H1 (cell line): Measurements from ENCODE around the gene NAV3. TPM values are rescaled to one million over a fixed set of nuclear protein-coding genes. Genes with fewer than 3 reads are reported as not detected.

ENCODE experiments used
- CTCF ChIA-PET: fragments of 300-600 bp; sonication (Branson Sonifier 250); formaldehyde crosslinking; loops from one replicate; lab custom pipeline; 2021; ENCODE audit not compliant: partially characterized antibody; lab: Charles Lee
- POLR2A ChIA-PET: fragments of 300-600 bp; sonication (Branson Sonifier 250); formaldehyde crosslinking; loops from one replicate; lab custom pipeline; 2021; ENCODE audit warnings: inconsistent platforms; ENCODE audit not compliant: partially characterized antibody; lab: Charles Lee
- DNase-seq, 2 experiments: peaks; one replicate each; pipeline versions ENCODE4 v3.0.0 to v3.0.0-alpha.2; 2010 to 2022; ENCODE audit warnings: low spot score in 2 of 2, low read depth in 1 of 2, mixed read lengths in 1 of 2
- FAIRE-seq: peaks from 2 replicates; lab custom pipeline; 2011; peaks lifted over from hg19 to GRCh38; lab: Jason Lieb, UNC
- H2AFZ ChIP-seq: 2 replicates; pipeline ENCODE4 v1.8.1; 2012; ENCODE audit warnings: low read length, inconsistent platforms
- H2AK5ac ChIP-seq: 2 replicates; pipeline ENCODE4 v1.6.1; 2013; ENCODE audit warnings: low read depth, low read length
- H2BK120ac ChIP-seq: replicated peaks from 2 replicates; pipeline ENCODE3; 2013; ENCODE audit warnings: low read depth, low read length, inconsistent platforms
- H2BK12ac ChIP-seq: 2 replicates; pipeline ENCODE4 v1.6.1; 2013; ENCODE audit warnings: low read depth, low read length
- H2BK15ac ChIP-seq: 2 replicates; pipeline ENCODE4 v1.6.1; 2013; ENCODE audit warnings: low read length
- H2BK20ac ChIP-seq: 2 replicates; pipeline ENCODE4 v1.6.1; 2013; ENCODE audit warnings: low read length
- H2BK5ac ChIP-seq: 2 replicates; pipeline ENCODE4 v1.6.1; 2013; ENCODE audit warnings: low read depth, low read length
- H3K14ac ChIP-seq: 2 replicates; pipeline ENCODE4 v1.6.1; 2013; ENCODE audit warnings: inconsistent platforms; ENCODE audit not compliant: insufficient read length
- H3K18ac ChIP-seq: 2 replicates; pipeline ENCODE4 v1.6.1; 2013; ENCODE audit warnings: low read length; ENCODE audit errors: extremely low read depth
- H3K23ac ChIP-seq: 2 replicates; pipeline ENCODE4 v1.6.1; 2013; ENCODE audit warnings: inconsistent platforms; ENCODE audit not compliant: insufficient read length
- H3K23me2 ChIP-seq: 2 replicates; pipeline ENCODE4 v1.6.1; 2013; ENCODE audit warnings: low read depth, low read length
- H3K27ac ChIP-seq: 2 replicates; pipeline ENCODE4 v1.6.1; 2011; ENCODE audit warnings: low read depth, low read length, inconsistent platforms
- H3K27me3 ChIP-seq, 4 experiments: replicated peaks in 1 of 4; 1 replicate in 1 of 4; 2 replicates in 3 of 4; pipeline versions ENCODE4 v1.6.1 to v1.8.1; 2011 to 2013; ENCODE audit warnings: low read length in 3 of 4, mild to moderate bottlenecking in 3 of 4, inconsistent platforms in 2 of 4, mixed read lengths in 2 of 4, moderate library complexity in 1 of 4; ENCODE audit not compliant: control insufficient read depth in 3 of 4, insufficient read depth in 3 of 4; ENCODE audit errors: extremely low read depth in 1 of 4
- H3K36me3 ChIP-seq, 4 experiments: 2 replicates each; pipeline versions ENCODE4 v1.6.1 to v1.8.1; 2011 to 2013; ENCODE audit warnings: mild to moderate bottlenecking in 4 of 4, low read length in 3 of 4, moderate library complexity in 2 of 4, control low read depth in 1 of 4, inconsistent platforms in 1 of 4; ENCODE audit not compliant: insufficient read depth in 4 of 4, control insufficient read depth in 2 of 4
- H3K4ac ChIP-seq: replicated peaks from 2 replicates; pipeline ENCODE3; 2013; ENCODE audit warnings: low read length, low read depth, mixed read lengths, inconsistent platforms; ENCODE audit not compliant: insufficient read length
- H3K4me1 ChIP-seq, 4 experiments: replicated peaks in 1 of 4; 1 replicate in 1 of 4; 2 replicates in 3 of 4; pipeline versions ENCODE4 v1.6.1 to v1.8.1; 2011 to 2013; ENCODE audit warnings: low read length in 3 of 4, inconsistent platforms in 2 of 4, mixed read lengths in 1 of 4; ENCODE audit not compliant: insufficient read depth in 4 of 4, control insufficient read depth in 3 of 4
- H3K4me2 ChIP-seq, 2 experiments: 2 replicates each; pipeline versions ENCODE4 v1.6.1 to v1.8.1; 2011 to 2013; ENCODE audit warnings: low read depth in 2 of 2, low read length in 2 of 2, control low read depth in 1 of 2, inconsistent platforms in 1 of 2, mild to moderate bottlenecking in 1 of 2; ENCODE audit not compliant: insufficient read depth in 1 of 2
- H3K4me3 ChIP-seq, 4 experiments: fragments of 200-600, 300-600 bp in 1 of 4; sonication (generic), shearing (Covaris generic), sonication (Bioruptor Twin) in 1 of 4; 2 replicates each; pipeline versions ENCODE4 v1.5.1 to v1.8.1; 2011 to 2016; ENCODE audit warnings: low read length in 4 of 4, low read depth in 3 of 4, control low read depth in 2 of 4, inconsistent platforms in 2 of 4, mild to moderate bottlenecking in 2 of 4, mixed read lengths in 1 of 4, moderate library complexity in 1 of 4; ENCODE audit not compliant: insufficient read depth in 2 of 4; ENCODE audit errors: extremely low read depth in 1 of 4
- H3K56ac ChIP-seq: replicated peaks from 2 replicates; pipeline ENCODE3; 2013; ENCODE audit warnings: low read depth, mild to moderate bottlenecking, mixed read lengths, low read length, inconsistent platforms; ENCODE audit not compliant: insufficient read length
- H3K79me1 ChIP-seq: 2 replicates; pipeline ENCODE4 v1.6.1; 2013; ENCODE audit warnings: low read depth, low read length, control low read depth
- H3K79me2 ChIP-seq, 2 experiments: 2 replicates each; pipeline versions ENCODE4 v1.6.1 to v1.8.1; 2012 to 2013; ENCODE audit warnings: low read length in 2 of 2, mild to moderate bottlenecking in 2 of 2, inconsistent platforms in 1 of 2; ENCODE audit not compliant: insufficient read depth in 2 of 2, control insufficient read depth in 1 of 2
- H3K9ac ChIP-seq, 4 experiments: replicated peaks in 1 of 4; 1 replicate in 1 of 4; 2 replicates in 3 of 4; pipeline versions ENCODE4 v1.6.1 to v1.8.1; 2011 to 2013; ENCODE audit warnings: low read depth in 3 of 4, low read length in 3 of 4, control low read depth in 2 of 4, mild to moderate bottlenecking in 2 of 4, moderate library complexity in 2 of 4, inconsistent platforms in 1 of 4; ENCODE audit errors: extremely low read depth in 1 of 4
- H3K9me3 ChIP-seq, 2 experiments: 2 replicates each; pipeline versions ENCODE4 v1.6.1 to v1.8.1; 2012 to 2013; ENCODE audit warnings: mild to moderate bottlenecking in 2 of 2, moderate library complexity in 2 of 2, control low read depth in 1 of 2, inconsistent platforms in 1 of 2, low read depth in 1 of 2, low read length in 1 of 2, mixed read lengths in 1 of 2; ENCODE audit not compliant: insufficient read depth in 2 of 2
- H4K20me1 ChIP-seq, 2 experiments: replicated peaks in 1 of 2; 2 replicates each; pipeline versions ENCODE3 to v1.8.1; 2011 to 2013; ENCODE audit warnings: inconsistent platforms in 2 of 2, low read length in 2 of 2, mild to moderate bottlenecking in 1 of 2; ENCODE audit not compliant: insufficient read depth in 2 of 2, control insufficient read depth in 1 of 2
- H4K5ac ChIP-seq: 2 replicates; pipeline ENCODE4 v1.6.1; 2013; ENCODE audit warnings: low read length, low read depth, mixed read lengths, inconsistent platforms; ENCODE audit not compliant: insufficient read length
- H4K8ac ChIP-seq: 2 replicates; pipeline ENCODE4 v1.8.0; 2013; ENCODE audit warnings: mild to moderate bottlenecking, moderate library complexity, low read length, inconsistent platforms; ENCODE audit not compliant: insufficient read depth; ENCODE audit errors: extremely low read depth
- H4K91ac ChIP-seq: replicated peaks from 2 replicates; pipeline ENCODE3; 2013; ENCODE audit warnings: low read length, mixed read lengths, inconsistent platforms; ENCODE audit not compliant: insufficient read length
- EP300 ChIP-seq, 2 experiments: IDR thresholded peaks; 1 replicate in 1 of 2; 2 replicates in 1 of 2; pipeline ENCODE4 v1.6.1; 2011 to 2012; ENCODE audit warnings: low read depth in 2 of 2, low read length in 2 of 2, mild to moderate bottlenecking in 2 of 2, borderline replicate concordance in 1 of 2, inconsistent platforms in 1 of 2, moderate library complexity in 1 of 2
- GTF2F1 ChIP-seq: IDR thresholded peaks from 2 replicates; pipeline ENCODE4 v1.6.1; 2012; ENCODE audit warnings: low read depth, low read length, improper control_type of control experiment, borderline replicate concordance
- KDM1A ChIP-seq: fragments of 200-600, 300-600 bp; sonication (generic); IDR thresholded peaks from 2 replicates; pipeline ENCODE4 v1.7.1; 2016; ENCODE audit warnings: mild to moderate bottlenecking, low read length, borderline replicate concordance
- KDM4A ChIP-seq: IDR thresholded peaks from one replicate; pipeline ENCODE4 v1.7.1; 2012; ENCODE audit warnings: low read depth, mild to moderate bottlenecking, moderate library complexity, low read length, inconsistent platforms; ENCODE audit not compliant: severe bottlenecking
- MAFK ChIP-seq: IDR thresholded peaks from 2 replicates; pipeline ENCODE4 v1.6.1; 2012; ENCODE audit warnings: low read depth, mild to moderate bottlenecking, improper control_type of control experiment, low read length
- SIN3A ChIP-seq, 2 experiments: IDR thresholded peaks in 1 of 2; conservative IDR thresholded peaks in 1 of 2; 2 replicates each; pipeline ENCODE4 v1.6.1; 2011 to 2012; ENCODE audit warnings: low read length in 2 of 2, improper control_type of control experiment in 1 of 2, low read depth in 1 of 2, mild to moderate bottlenecking in 1 of 2
- SIRT6 ChIP-seq: IDR thresholded peaks from one replicate; pipeline ENCODE4 v1.7.1; 2012; ENCODE audit warnings: low read length, inconsistent platforms
- TAF1 ChIP-seq: IDR thresholded peaks from 2 replicates; pipeline ENCODE4 v1.6.1; 2011; ENCODE audit warnings: mild to moderate bottlenecking, low read depth, low read length
- WGBS, 2 experiments: shearing (Covaris generic) in 1 of 2; methylation state at CpG; one replicate each; pipeline versions ENCODE4 v1.1.6 to v1.1.7; 2013 to 2015; ENCODE audit warnings: low lambda C conversion rate in 2 of 2, mixed read lengths in 2 of 2, inconsistent platforms in 1 of 2, low coverage in 1 of 2, missing lambda C conversion rate in 1 of 2; ENCODE audit not compliant: insufficient replicate concordance in 2 of 2, insufficient coverage in 1 of 2, insufficient read length in 1 of 2; ENCODE audit errors: extremely low coverage in 1 of 2, missing lambda C conversion rate in 1 of 2; 5-methylcytosine and 5-hydroxymethylcytosine counted together
- polyA plus RNA-seq, 7 experiments: library from polyadenylated mRNA; depleted of rRNA in 3 of 7; stranded (reverse) in 5 of 7; unstranded in 2 of 7; fragments of >200 nt in 5 of 7; fragments of 200-250 nt in 2 of 7; gene quantifications; 1 replicate in 5 of 7; 2 replicates in 1 of 7; 4 replicates in 1 of 7; pipeline versions ENCODE4 v1.2.1 to v1.2.3, GENCODE V29; 2011 to 2013; ENCODE audit warnings: missing spikeins in 2 of 7, mixed read lengths in 2 of 7
- total RNA-seq: library from RNA; stranded (reverse); fragmentation: NEBNext Ultra II Directional; extraction: Animal tissue kit (Norgen Biotek cat#: 25700); gene quantifications from 2 replicates; pipeline ENCODE4 v1.2.1, GENCODE V29; 2021
- TF ChIP-seq, protein P1 (sequence below): IDR thresholded peaks from 2 replicates; pipeline ENCODE4 v1.6.1; 2012; ENCODE audit warnings: inconsistent platforms

The NAV3 gene
- total and polyA plus RNA-seq, 2 of the 8 experiments (the other 6 are each of a cell fraction or from before 2014, with no cell fraction given) = 0.47 to 5.0 TPM

DNA sequence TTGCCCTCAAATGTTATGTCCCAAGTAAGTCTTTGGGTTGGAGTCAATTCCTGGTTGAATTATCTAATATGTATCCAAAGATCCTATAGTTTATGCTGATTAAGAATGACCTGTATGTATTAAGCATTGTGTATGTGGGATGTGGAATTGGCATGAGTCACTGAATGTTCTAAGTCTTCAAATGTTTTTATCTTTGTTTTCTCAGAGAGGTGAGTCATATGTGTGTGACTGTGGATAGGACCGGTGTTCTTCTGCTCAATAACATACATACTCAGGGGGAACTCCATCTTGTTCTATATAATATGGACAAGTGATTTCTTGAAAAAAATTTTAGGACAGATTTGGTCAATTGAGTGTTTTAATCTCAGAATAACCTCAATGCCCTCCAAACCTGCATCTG is 57.9 kb downstream of the NAV3 start:
- H3K4me1 ChIP-seq = peaks cover 0 to 2% (median 0%) of the 10 kb centered on the region in 4 experiments; a peak in 1 of 7 replicates
- no peak overlapping the region for H2AFZ ChIP-seq
- ChIA-PET CTCF (no interaction called here), POLR2A (no interaction called here)
- H4K5ac ChIP-seq = no peak overlapping the region
- no peak overlapping the region for H4K8ac ChIP-seq
- H3K9me3 ChIP-seq = no peaks in the 10 kb centered on the region
- FAIRE-seq (no peak), DNase-seq (no peak)
- no peak overlapping the region for H2BK20ac ChIP-seq
- H3K23me2 ChIP-seq = no peaks in the 10 kb centered on the region
- 96% methylated on average over 1 of the region's 1 CpG; no CpG with 5 or more reads in 1 of the 2 experiments for WGBS, 2 experiments
- H2BK15ac ChIP-seq = no peak overlapping the region
- no peak overlapping the region for H3K23ac ChIP-seq
- no peak overlapping the region for H3K4me2 ChIP-seq
- H3K4me3 ChIP-seq = no peak overlapping the region
- H2BK120ac ChIP-seq = no peak overlapping the region
- no peaks in the 10 kb centered on the region for H3K36me3 ChIP-seq
- no peaks in the 10 kb centered on the region for H3K79me1 ChIP-seq
- no peak overlapping the region for H3K56ac ChIP-seq
- H3K27me3 ChIP-seq = peaks cover 0 to 1% (median 0%) of the 10 kb centered on the region in 4 experiments; a peak in 1 of 7 replicates
- no peak overlapping the region for H3K9ac ChIP-seq
- H3K27ac ChIP-seq = no peak overlapping the region
- H2BK12ac ChIP-seq = no peak overlapping the region
- no peaks in the 10 kb centered on the region for H4K20me1 ChIP-seq
- no peak overlapping the region for H4K91ac ChIP-seq
- H2AK5ac ChIP-seq = no peak overlapping the region
- H3K79me2 ChIP-seq = no peaks in the 10 kb centered on the region
- TF ChIP-seq SIRT6 = no peak
- TF ChIP-seq SIN3A (conservative IDR thresholded peaks at IDR 0.05 in 1 of 2, IDR thresholded peaks at IDR 0.05 in 1 of 2; ENCODE audit: low read depth in 1 of 2, low read length in 2 of 2) = no peak
- TF ChIP-seq GTF2F1 = no peak
- TF ChIP-seq EP300 (IDR thresholded peaks at IDR 0.05; ENCODE audit: borderline replicate concordance in 1 of 2, low read depth in 2 of 2, low read length in 2 of 2) = no peak
- TF ChIP-seq KDM1A = no peak
- no peak for TF ChIP-seq KDM4A
- TF ChIP-seq, protein P1, sequence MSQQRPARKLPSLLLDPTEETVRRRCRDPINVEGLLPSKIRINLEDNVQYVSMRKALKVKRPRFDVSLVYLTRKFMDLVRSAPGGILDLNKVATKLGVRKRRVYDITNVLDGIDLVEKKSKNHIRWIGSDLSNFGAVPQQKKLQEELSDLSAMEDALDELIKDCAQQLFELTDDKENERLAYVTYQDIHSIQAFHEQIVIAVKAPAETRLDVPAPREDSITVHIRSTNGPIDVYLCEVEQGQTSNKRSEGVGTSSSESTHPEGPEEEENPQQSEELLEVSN = no peak
- no peak for TF ChIP-seq MAFK
- no peak for TF ChIP-seq TAF1
- no peak overlapping the region for H3K18ac ChIP-seq
- H3K14ac ChIP-seq = no peak overlapping the region
- H3K4ac ChIP-seq = no peak overlapping the region
- H2BK5ac ChIP-seq = no peak overlapping the region
